ENCODE measurements around the gene KRT72. TPM values are rescaled to one million over a fixed set of nuclear protein-coding genes. Genes with fewer than 3 reads are reported as not detected.

Gene KRT72
- total and polyA plus RNA-seq, 4 donors = not detected

DNA sequence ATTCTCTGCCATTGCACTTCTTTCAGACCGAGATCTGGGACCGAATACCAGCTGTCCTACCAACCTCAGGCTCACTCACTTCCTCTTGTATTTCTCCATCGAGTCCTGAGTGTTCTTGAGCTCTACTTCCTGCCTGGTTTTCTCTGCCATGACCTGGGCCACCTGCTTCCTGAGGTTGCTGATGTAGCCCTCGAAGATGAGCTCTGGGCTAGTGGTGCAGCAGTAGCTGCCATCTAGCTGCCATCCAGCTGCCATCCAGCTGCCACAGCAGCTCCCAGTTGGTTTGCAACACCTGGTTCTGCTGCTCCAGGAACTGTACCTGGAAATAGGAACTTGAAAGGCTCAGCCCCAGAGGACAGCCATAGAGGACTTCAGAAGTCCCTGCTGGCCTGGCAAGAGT, 32.1 kb upstream of the KRT72 start:
- no peaks in the 10 kb centered on the region for H3K9me3 ChIP-seq (ENCODE audit: control insufficient read depth in 4 of 4, low read length in 3 of 4)
- no peaks in the 10 kb centered on the region for H3K4me1 ChIP-seq (ENCODE audit: control insufficient read depth in 4 of 4, insufficient read depth in 4 of 4, low read length in 3 of 4)
- no peak overlapping the region for H3K9ac ChIP-seq (ENCODE audit: low read depth in 1 of 2, low read length in 2 of 2)
- no peak for TF ChIP-seq SP1 (IDR thresholded peaks at IDR 0.05)
- no peak for TF ChIP-seq CTCF (IDR thresholded peaks at IDR 0.05; ENCODE audit: low read depth, low read length, missing input control)
- no peak for TF ChIP-seq TAF1 (conservative IDR thresholded peaks at IDR 0.05)
- TF ChIP-seq ZBTB33 (IDR thresholded peaks at IDR 0.05) = no peak
- TF ChIP-seq FOXA1 (IDR thresholded peaks at IDR 0.05) = no peak
- TF ChIP-seq HNF4A (conservative IDR thresholded peaks at IDR 0.05) = no peak
- TF ChIP-seq GABPA (IDR thresholded peaks at IDR 0.05 in 1 of 2, conservative IDR thresholded peaks at IDR 0.05 in 1 of 2) = no peak
- TF ChIP-seq NR2F2 (IDR thresholded peaks at IDR 0.05) = no peak
- TF ChIP-seq RXRA (IDR thresholded peaks at IDR 0.05) = no peak
- no peak for TF ChIP-seq FOXA2 (IDR thresholded peaks at IDR 0.05)
- no peak for TF ChIP-seq JUND (IDR thresholded peaks at IDR 0.05)
- TF ChIP-seq HNF4G (IDR thresholded peaks at IDR 0.05) = no peak
- TF ChIP-seq ATF3 (IDR thresholded peaks at IDR 0.05) = no peak
- TF ChIP-seq, protein P1, sequence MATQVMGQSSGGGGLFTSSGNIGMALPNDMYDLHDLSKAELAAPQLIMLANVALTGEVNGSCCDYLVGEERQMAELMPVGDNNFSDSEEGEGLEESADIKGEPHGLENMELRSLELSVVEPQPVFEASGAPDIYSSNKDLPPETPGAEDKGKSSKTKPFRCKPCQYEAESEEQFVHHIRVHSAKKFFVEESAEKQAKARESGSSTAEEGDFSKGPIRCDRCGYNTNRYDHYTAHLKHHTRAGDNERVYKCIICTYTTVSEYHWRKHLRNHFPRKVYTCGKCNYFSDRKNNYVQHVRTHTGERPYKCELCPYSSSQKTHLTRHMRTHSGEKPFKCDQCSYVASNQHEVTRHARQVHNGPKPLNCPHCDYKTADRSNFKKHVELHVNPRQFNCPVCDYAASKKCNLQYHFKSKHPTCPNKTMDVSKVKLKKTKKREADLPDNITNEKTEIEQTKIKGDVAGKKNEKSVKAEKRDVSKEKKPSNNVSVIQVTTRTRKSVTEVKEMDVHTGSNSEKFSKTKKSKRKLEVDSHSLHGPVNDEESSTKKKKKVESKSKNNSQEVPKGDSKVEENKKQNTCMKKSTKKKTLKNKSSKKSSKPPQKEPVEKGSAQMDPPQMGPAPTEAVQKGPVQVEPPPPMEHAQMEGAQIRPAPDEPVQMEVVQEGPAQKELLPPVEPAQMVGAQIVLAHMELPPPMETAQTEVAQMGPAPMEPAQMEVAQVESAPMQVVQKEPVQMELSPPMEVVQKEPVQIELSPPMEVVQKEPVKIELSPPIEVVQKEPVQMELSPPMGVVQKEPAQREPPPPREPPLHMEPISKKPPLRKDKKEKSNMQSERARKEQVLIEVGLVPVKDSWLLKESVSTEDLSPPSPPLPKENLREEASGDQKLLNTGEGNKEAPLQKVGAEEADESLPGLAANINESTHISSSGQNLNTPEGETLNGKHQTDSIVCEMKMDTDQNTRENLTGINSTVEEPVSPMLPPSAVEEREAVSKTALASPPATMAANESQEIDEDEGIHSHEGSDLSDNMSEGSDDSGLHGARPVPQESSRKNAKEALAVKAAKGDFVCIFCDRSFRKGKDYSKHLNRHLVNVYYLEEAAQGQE (IDR thresholded peaks at IDR 0.05) = no peak
- H3K36me3 ChIP-seq (ENCODE audit: control insufficient read depth in 4 of 4, insufficient read depth in 3 of 4, low read depth in 1 of 4, low read length in 3 of 4) = no peaks in the 10 kb centered on the region
- 61% methylated on average over 4 of the region's 4 CpGs for WGBS
- no peak overlapping the region for H3K27ac ChIP-seq (ENCODE audit: low read depth in 1 of 2, low read length in 2 of 2)
- DNase-seq (ENCODE audit: low spot score) = no peak
- no peak overlapping the region for H3K4me3 ChIP-seq (ENCODE audit: low read depth in 1 of 3, low read length in 3 of 3)
- no peaks in the 10 kb centered on the region for H3K27me3 ChIP-seq (ENCODE audit: control insufficient read depth in 4 of 4, insufficient read depth in 4 of 4, low read length in 3 of 4)

DNA sequence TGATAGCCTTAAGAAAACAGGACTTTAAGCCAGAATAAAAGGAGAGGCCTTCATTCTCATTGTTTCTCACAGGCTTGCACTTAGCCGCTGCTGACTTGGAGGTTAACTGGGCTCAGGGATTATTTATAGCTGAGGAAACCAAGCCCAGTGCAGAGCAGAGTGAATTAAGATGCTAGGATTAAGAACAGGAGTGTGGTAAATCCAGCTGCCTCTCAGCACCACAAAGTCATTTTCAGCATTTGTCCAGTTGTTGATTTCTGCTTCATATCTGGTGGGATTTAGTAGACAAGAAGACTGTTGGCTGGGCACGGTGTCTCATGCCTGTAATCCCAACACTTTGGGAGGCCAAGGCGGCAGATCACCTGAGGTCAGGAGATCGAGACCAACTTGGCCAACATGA, 31.4 kb upstream of the KRT72 start:
- no peaks in the 10 kb centered on the region for H3K9me3 ChIP-seq (ENCODE audit: control insufficient read depth in 4 of 4, low read length in 3 of 4)
- WGBS = 89% methylated on average over 4 of the region's 4 CpGs
- no peak overlapping the region for H3K27ac ChIP-seq (ENCODE audit: low read depth in 1 of 2, low read length in 2 of 2)
- H3K4me3 ChIP-seq (ENCODE audit: low read depth in 1 of 3, low read length in 3 of 3) = no peak overlapping the region
- no peaks in the 10 kb centered on the region for H3K4me1 ChIP-seq (ENCODE audit: control insufficient read depth in 4 of 4, insufficient read depth in 4 of 4, low read length in 3 of 4)
- H3K27me3 ChIP-seq (ENCODE audit: control insufficient read depth in 4 of 4, insufficient read depth in 4 of 4, low read length in 3 of 4) = no peaks in the 10 kb centered on the region
- no peaks in the 10 kb centered on the region for H3K36me3 ChIP-seq (ENCODE audit: control insufficient read depth in 4 of 4, insufficient read depth in 3 of 4, low read depth in 1 of 4, low read length in 3 of 4)
- H3K9ac ChIP-seq (ENCODE audit: low read depth in 1 of 2, low read length in 2 of 2) = no peak overlapping the region
- no peak for DNase-seq (ENCODE audit: low spot score)
- TF ChIP-seq HNF4A (conservative IDR thresholded peaks at IDR 0.05) (no peak), YY1 (IDR thresholded peaks at IDR 0.05) (no peak), ATF3 (IDR thresholded peaks at IDR 0.05) (no peak), FOXA2 (IDR thresholded peaks at IDR 0.05) (no peak), NR2F2 (IDR thresholded peaks at IDR 0.05) (no peak), CTCF (IDR thresholded peaks at IDR 0.05; ENCODE audit: low read depth, low read length, missing input control) (no peak), JUND (IDR thresholded peaks at IDR 0.05) (no peak), RXRA (IDR thresholded peaks at IDR 0.05) (no peak), RAD21 (IDR thresholded peaks at IDR 0.05) (no peak), HNF4G (IDR thresholded peaks at IDR 0.05) (no peak), TAF1 (conservative IDR thresholded peaks at IDR 0.05) (no peak)
- TF ChIP-seq, protein P2, sequence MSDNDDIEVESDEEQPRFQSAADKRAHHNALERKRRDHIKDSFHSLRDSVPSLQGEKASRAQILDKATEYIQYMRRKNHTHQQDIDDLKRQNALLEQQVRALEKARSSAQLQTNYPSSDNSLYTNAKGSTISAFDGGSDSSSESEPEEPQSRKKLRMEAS (IDR thresholded peaks at IDR 0.05) = no peak
- TF ChIP-seq, protein P1 (IDR thresholded peaks at IDR 0.05) = no peak

Data from liver (tissue), 9 donors.